HG03460 (cell line): ENCODE measurements around the gene PLG.
"Not testable (repeated sequence)": the region's sequence is repeated elsewhere in the genome, so short reads cannot be mapped to it uniquely, and the experiment has no call there.

Experiments used
- ATAC-seq: cut with Tn5 transposase; IDR thresholded peaks from one replicate; pipeline ENCODE4 v1.9.1; 2021; ENCODE audit not compliant: unreplicated experiment

The PLG gene

GRCh38 chr6:160774399-160774798 lies 72.4 kb downstream of the PLG start:
- ATAC-seq: no peak

DNA sequence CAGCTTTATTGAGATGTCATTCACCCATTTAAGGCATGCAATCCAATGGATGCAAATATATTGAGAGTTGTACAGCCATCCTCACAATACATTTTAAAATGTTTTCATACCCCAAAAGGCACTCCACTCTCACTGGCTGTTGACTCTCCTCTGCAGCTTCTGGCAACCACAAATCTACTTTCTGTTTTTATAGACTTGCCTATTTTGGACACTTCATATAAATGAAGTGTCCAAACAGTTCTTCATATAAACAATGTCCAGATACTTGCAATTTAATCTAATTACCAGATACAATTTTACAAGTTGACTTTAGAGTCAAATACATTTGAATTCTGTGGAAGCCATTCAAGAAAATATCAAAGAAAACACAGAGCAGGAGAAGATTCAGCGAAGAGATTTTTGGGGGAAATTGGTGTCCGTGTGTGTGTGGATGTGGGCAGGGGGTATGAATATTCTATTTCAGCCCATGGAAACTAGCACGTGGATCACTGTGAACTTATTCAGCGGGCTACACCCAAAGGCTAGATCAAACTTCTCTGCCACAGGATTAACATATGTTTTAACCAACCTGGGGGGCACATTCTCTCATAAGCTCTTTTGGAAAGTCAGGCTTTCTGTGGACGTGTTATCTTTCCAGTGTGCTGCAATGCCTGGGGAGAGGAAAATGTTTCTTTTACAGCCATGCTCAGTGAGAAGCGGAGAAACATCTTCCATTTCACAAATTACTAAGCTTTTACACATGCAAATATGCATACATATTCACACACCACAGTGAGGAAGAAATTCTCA lies 73.9 kb downstream of the PLG start:
- ATAC-seq: no peak

- ATAC-seq: not testable (repeated sequence)
Observed at GRCh38 chr6:160779095-160779494, 77.1 kb downstream of the PLG start.

GRCh38 chr6:160780656-160781055 lies 78.6 kb downstream of the PLG start:
- not testable (repeated sequence) for ATAC-seq

GRCh38 chr6:160781298-160781697 lies 79.3 kb downstream of the PLG start:
- ATAC-seq: no peak

- no peak for ATAC-seq
Observed at GRCh38 chr6:160782228-160782627, 80.2 kb downstream of the PLG start.

DNA sequence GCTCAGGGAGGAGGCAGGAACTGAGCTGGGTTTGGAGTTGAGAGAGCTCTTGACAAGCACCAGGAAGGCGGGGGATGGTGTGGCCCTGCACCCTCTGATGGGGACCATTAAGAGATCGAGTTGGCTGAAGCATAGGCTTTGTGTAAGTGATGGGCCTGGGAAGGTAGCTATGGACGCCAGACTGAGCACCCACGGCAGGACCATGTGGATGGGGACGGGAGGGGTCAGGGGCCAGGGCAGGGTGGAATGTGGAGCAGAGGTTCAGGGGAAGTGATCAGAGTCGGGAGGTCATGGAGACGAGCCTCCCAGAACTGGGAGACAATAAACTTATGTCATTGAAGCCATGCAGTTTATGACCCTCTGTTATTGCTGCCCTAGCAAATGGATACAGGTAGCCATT lies 81.7 kb downstream of the PLG start:
- ATAC-seq: no peak

DNA sequence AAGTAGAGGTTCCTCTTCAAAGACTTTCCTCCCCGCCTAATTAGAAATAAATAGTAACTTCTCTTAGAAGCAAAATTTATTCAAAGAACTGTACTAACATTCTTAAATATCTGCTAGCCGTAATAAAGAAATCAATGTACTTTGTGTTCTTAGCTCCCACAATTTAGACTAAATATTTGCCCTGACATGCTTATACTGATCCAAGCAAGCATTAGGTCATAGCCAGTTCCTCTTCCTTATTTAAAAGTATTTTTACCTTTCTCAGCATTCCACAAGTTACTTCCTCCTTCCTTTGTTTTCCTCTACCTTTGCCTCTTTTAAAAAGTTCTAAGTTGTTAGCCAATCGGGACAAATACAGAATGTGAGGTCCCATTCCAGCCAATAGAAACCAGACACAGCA lies 86.1 kb downstream of the PLG start:
- ATAC-seq: not testable (repeated sequence)

DNA sequence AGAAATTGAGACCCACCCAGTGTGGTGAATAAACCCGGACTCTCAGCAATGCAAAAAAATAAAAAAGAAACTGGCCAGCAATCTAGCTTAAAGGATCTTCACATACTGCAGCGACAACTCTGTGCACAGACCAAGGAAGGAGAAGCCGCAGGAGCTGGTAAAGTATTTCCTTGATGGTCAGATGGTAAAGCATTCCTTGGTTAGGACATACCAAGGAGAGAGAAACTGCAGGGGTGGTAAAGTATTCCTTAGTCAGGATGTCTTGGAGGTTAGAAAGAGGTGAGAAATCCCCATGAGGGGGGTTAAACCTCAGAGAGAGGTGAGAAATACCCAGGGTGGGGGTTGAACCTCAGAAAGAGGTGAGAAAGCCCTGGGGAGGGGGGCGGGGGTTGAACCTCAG lies 86.8 kb downstream of the PLG start:
- ATAC-seq: no peak

DNA sequence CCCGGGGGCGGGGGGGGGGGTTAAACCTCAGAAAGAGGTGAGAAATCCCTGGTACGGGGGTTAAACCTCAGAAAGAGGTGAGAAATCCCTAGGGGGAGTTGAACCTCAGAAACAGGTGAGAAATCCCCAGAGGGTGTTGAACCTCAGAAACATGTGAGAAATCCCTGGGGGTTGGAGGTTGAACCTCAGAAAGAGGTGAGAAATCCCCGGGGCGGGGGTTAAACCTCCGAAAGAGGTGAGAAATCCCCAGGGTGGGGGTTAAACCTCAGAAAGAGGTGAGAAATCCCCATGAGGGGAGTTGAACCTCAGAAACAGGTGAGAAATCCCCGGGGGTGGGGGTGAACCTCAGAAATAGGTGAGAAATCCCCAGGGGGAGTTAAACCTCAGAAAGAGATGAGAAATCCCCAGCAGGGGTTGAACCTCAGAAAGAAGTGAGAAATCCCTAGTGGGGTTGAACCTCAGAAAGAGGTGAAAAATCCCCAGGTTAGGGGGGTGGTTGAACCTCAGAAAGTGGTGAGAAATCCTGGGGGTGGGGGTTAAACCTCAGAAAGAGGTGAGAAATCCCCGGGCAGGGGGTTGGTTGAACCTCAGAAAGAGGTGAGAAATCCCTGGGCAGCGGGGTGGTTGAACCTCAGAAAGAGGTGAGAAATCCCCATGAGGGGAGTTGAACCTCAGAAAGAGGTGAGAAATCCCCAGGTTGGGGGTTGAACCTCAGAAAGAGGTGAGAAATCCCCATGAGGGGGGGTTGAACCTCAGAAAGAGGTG lies 87.4 kb downstream of the PLG start:
- no peak for ATAC-seq

DNA sequence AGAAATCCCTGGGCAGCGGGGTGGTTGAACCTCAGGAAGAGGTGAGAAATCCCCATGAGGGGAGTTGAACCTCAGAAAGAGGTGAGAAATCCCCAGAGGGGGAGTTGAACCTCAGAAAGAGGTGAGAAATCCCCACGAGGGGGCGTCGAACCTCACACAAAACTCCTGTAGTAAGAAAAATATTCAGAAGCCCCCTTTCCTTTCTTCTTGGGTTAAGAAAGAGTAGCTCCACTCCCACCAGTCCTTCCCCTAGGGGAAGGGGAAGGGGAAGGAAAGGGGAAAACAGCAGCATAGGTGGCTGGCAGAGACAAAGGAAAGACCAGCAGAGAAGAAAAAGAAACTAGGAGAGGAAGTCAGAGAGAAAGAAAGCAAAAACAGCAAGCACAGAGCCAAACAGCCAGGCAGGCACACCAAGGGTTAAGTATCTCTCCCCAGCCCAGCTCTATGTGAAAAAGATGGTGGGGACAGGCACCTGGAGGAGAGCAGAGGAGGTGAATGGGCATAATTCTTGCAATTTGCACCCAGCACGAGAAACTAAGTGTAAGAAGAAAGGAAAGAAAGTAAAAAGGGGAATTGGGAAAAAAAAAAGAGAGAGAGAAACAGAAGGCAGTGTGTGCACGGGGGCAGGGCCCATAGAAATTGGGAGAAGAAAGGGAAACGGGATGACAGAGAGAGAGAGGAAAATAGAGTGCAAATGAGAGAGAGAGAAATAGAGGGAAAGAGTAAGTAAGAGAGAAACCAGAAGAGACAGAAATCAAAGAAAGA lies 88.2 kb downstream of the PLG start:
- no peak for ATAC-seq

GRCh38 chr6:160791459-160791858 lies 89.4 kb downstream of the PLG start:
- ATAC-seq: peak; percentile 58

- peak; percentile 43 for ATAC-seq
Observed at GRCh38 chr6:160791981-160792418, 90.0 kb downstream of the PLG start.

- ATAC-seq: no peak
Observed at GRCh38 chr6:160792708-160793107, 90.7 kb downstream of the PLG start.

DNA sequence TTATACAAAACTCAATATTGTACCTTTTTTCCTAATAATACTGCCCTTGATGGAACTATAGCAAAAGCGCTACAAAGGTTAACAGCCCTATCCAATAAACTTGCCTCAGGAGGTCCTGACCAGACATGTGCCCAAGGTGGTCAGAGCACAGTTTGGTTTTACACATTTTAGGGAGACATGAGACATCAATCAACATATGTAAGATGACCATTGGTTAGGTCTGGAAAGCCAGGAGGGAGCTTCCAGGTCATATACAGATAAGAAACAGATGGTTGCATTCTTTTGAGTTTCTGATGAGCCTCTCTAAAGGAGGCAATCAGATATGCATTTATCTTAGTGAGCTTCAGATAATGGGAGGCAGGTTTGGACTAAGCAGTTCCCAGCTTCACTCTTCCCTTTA lies 91.6 kb downstream of the PLG start:
- ATAC-seq: no peak

- no peak for ATAC-seq
Observed at GRCh38 chr6:160795721-160796120, 93.7 kb downstream of the PLG start.

GRCh38 chr6:160798625-160799024 lies 96.6 kb downstream of the PLG start:
- ATAC-seq: no peak

DNA sequence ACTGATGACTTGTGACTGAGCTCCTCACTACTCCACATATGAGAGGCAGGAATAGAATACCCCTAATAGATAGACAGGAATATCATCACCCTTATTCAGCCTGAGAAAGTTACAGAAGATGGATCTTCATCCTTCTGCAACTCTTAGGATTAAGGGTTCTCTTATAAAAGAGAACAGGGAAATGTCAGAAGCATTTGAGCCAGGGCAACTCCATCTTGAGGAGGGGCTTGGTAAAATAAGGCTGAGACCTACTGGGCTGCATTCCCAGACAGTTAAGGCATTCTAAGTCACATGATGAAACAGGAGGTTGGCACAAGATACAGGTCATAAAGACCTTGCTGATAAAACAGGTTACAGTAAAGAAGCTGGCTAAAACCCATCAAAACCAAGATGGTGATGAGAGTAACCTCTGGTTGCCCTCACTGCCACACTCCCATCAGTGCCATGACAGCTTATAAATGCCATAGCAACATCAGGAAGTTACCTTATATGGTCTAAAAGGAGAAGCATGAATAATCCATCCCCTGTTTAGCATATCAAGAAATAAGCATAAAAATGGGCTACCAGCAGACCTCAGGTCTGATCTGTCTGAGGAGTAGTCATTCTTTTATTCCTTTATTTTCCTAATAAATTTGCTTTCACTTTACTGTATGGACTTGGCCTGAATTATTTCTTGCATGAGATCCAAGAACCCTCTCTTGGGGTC lies 97.9 kb downstream of the PLG start:
- ATAC-seq: no peak

GRCh38 chr6:160801418-160801817 lies 99.4 kb downstream of the PLG start:
- ATAC-seq: no peak

- not testable (repeated sequence) for ATAC-seq
Observed at GRCh38 chr6:160802049-160802448, 100.0 kb downstream of the PLG start.
